Medulla oblongata (tissue), 1 donor: ENCODE data around the gene GOT2.
"Not testable (repeated sequence)": the region's sequence is repeated elsewhere in the genome, so short reads cannot be mapped to it uniquely, and the experiment has no call there.

Source experiments
- DNase-seq: peaks from one replicate; pipeline ENCODE4 v3.0.0-alpha.2; 2015; ENCODE audit errors: extremely low spot score

Gene GOT2

GRCh38 chr16:58717994-58718393 is 16.1 kb downstream of the GOT2 start:
- no peak for DNase-seq

- no peak for DNase-seq
Measured at GRCh38 chr16:58716468-58716867, 17.6 kb downstream of the GOT2 start.

- no peak for DNase-seq
Measured at GRCh38 chr16:58713742-58714141, 20.4 kb downstream of the GOT2 start.

- DNase-seq, result no peak
Measured at GRCh38 chr16:58709333-58709732, 24.8 kb downstream of the GOT2 start.

GRCh38 chr16:58699151-58699550 is 35.0 kb downstream of the GOT2 start:
- DNase-seq, result no peak

- no peak for DNase-seq
Measured at GRCh38 chr16:58695368-58695767, 38.7 kb downstream of the GOT2 start.

GRCh38 chr16:58692450-58692849 is 41.7 kb downstream of the GOT2 start:
- no peak for DNase-seq

- not testable (repeated sequence) for DNase-seq
Measured at GRCh38 chr16:58686985-58687706, 47.0 kb downstream of the GOT2 start.

- DNase-seq, result no peak
Measured at GRCh38 chr16:58685084-58685449, 49.0 kb downstream of the GOT2 start.

GRCh38 chr16:58684354-58685083 is 49.6 kb downstream of the GOT2 start, which contains the start of gene SLC38A7:
Gene SLC38A7, minus strand, starts transcription at chr16:58684770. Its CDS starts 4,644 bp downstream, at chr16:58680126.
- peak; percentile 91 for DNase-seq

- DNase-seq, result peak; percentile 19
Measured at GRCh38 chr16:58684001-58684353, 50.1 kb downstream of the GOT2 start.

GRCh38 chr16:58679763-58680162 is 54.4 kb downstream of the GOT2 start:
- no peak for DNase-seq

GRCh38 chr16:58678716-58679115 is 55.4 kb downstream of the GOT2 start:
- DNase-seq, result peak; percentile 78

GRCh38 chr16:58678269-58678668 is 55.8 kb downstream of the GOT2 start:
- DNase-seq, result no peak

GRCh38 chr16:58670946-58671583 is 63.1 kb downstream of the GOT2 start:
- DNase-seq, result no peak

GRCh38 chr16:58670177-58670576 is 63.9 kb downstream of the GOT2 start:
- DNase-seq, result no peak

GRCh38 chr16:58665200-58665599 is 68.9 kb downstream of the GOT2 start:
- DNase-seq, result no peak

- DNase-seq, result peak; percentile 90
Measured at GRCh38 chr16:58661199-58661830, 72.8 kb downstream of the GOT2 start.

- not testable (repeated sequence) for DNase-seq
Measured at GRCh38 chr16:58659911-58660310, 74.2 kb downstream of the GOT2 start.

- no peak for DNase-seq
Measured at GRCh38 chr16:58658796-58659211, 75.3 kb downstream of the GOT2 start.
